IPS-15b (cell line): ENCODE results near the gene ARHGEF2.

Experiments used
- H3K27me3 ChIP-seq: one replicate; pipeline ENCODE4 v1.6.1; 2013; ENCODE audit warnings: low read length; ENCODE audit not compliant: control insufficient read depth, insufficient read depth
- H3K36me3 ChIP-seq: one replicate; pipeline ENCODE4 v1.6.1; 2013; ENCODE audit warnings: low read length; ENCODE audit not compliant: control insufficient read depth, insufficient read depth
- H3K4me1 ChIP-seq: one replicate; pipeline ENCODE4 v1.6.1; 2013; ENCODE audit warnings: mild to moderate bottlenecking, low read length; ENCODE audit not compliant: control insufficient read depth, insufficient read depth
- H3K4me3 ChIP-seq: one replicate; pipeline ENCODE4 v1.5.1; 2013; ENCODE audit warnings: low read depth, low read length
- H3K9ac ChIP-seq: one replicate; pipeline ENCODE4 v1.6.1; 2013; ENCODE audit warnings: low read depth, mild to moderate bottlenecking, low read length
- H3K9me3 ChIP-seq: one replicate; pipeline ENCODE4 v1.6.1; 2013; ENCODE audit warnings: mild to moderate bottlenecking, low read length; ENCODE audit not compliant: control insufficient read depth, insufficient read depth

The ARHGEF2 gene

DNA sequence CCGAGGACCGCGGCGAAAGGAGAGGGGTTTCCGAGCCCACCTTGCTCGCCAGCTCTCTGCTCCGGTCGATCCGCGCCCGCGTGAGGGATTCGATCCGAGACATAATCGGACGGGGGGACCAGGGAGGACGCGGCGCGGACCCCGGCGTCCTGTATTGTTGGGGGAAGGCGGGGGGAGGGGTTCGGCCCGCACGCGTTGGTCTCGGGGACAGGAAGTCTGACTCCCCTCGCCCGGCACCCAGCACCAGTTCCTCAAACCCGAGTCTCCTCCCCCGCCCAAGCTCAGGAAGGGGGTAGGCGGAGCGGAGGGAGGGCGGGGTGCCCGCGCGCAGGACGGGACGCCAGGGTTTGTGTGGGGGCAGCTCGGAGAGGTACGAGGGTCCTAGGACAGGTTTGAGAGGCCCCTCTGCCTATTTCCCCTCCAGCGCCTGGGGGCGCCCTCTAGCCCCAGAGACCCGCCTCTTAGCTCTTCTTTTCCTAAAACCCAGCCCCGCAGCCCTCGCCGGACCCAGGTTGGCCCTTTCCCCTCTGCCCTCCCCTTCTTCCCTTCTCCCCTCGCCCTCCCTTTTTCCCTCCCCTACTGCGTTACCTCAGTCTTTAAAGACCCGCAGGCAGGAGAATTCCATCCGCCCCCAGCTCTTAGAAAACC, at the start of gene ARHGEF2:
ARHGEF2 (minus strand) TSS at position 223 of the 648 bp plus-strand sequence; CDS start at position 103, 120 bp downstream.
- no peaks in the 10 kb centered on the region for H3K9me3 ChIP-seq
- H3K36me3 ChIP-seq, result no peaks in the 10 kb centered on the region
- peak within 1 kb of the TSS; percentile 90 for H3K9ac ChIP-seq
- H3K4me1 ChIP-seq, result peaks cover 42% of the 10 kb centered on the region
- H3K4me3 ChIP-seq, result peak within 1 kb of the TSS; percentile 89
- no peaks in the 10 kb centered on the region for H3K27me3 ChIP-seq

DNA sequence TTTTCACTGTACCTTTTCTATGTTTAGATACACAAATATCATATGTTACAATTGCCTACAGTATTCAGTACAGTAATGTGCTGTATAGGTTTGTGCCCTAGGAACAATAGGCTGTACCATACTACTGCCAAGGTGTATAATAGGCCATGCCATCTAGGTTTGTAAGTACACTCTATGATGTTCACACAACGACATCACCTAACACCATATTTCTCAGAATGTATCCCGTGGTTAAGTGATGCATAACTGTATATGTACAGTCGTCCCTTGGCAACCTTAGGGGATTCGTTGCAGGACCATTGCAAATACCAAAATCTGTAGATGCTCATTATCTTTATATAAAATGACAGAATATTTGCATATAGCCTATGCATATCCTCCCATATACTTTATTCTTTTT, 48.2 kb upstream of the ARHGEF2 start:
- Histone ChIP-seq H3K4me3 (no peak overlapping the region), H3K27me3 (peaks cover 9% of the 10 kb centered on the region), H3K9me3 (no peaks in the 10 kb centered on the region), H3K9ac (no peak overlapping the region), H3K36me3 (no peaks in the 10 kb centered on the region), H3K4me1 (peaks cover 2% of the 10 kb centered on the region)

DNA sequence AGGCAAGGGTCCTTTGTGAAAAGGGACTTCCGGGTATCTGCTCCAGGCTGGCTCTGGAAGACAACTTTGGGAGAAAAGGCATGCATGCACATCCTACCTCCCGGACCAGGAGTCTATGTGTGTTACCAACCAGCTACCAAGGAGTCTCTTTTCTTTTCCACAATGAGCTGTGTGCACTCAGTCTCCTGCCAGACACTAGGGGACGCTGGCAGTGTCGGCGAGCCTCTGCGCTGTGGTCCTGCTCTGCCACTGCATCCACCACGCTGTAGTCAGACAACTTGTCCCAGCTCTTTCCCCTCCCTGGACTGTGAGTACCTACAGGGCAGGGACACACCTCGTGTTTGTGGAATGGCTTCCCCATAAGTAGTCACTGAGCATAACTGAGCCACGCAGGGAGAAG, 47.5 kb upstream of the ARHGEF2 start:
- H3K27me3 ChIP-seq, result peaks cover 9% of the 10 kb centered on the region
- no peaks in the 10 kb centered on the region for H3K36me3 ChIP-seq
- H3K9ac ChIP-seq, result no peak overlapping the region
- H3K9me3 ChIP-seq, result no peaks in the 10 kb centered on the region
- H3K4me1 ChIP-seq, result peaks cover 2% of the 10 kb centered on the region
- H3K4me3 ChIP-seq, result no peak overlapping the region

DNA sequence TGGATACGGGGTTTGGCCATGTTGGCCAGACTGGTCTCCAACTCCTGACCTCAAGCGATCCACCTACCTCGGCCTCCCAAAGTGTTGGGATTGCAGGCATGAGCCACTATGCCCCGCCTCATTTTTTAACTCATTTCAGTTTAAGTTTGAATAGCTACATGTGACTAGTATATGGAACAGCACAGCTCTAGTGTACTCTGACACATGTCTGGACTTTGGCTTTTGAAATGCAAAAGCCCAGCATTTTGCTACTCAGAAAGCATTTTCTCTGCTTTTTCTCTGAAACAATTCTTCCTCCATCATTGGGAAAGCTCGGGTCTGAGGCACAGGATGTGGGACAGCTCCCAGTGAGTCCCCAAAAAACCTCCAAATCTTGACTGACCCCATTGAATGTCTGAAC, 46.5 kb upstream of the ARHGEF2 start:
- Histone ChIP-seq H3K4me3 (no peak overlapping the region), H3K9ac (no peak overlapping the region)

DNA sequence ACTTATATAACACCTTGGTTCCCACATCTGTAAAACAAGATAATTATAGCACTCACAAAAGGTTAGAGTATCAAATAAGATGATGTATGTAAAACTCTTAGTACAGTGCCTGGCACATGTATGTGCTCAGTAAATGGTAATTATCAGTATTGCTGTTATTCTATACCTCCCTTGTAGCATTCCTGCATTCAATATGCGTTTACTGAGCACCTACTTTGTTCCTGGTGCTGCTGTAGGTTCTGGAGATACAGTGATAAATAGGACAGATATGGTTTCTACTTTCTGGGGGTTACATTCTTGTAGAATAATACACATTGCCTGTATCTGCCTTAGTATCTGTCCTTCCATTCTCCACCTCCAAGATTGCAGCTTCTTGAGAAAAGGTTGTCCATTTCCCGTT, 43.6 kb upstream of the ARHGEF2 start:
- Histone ChIP-seq H3K4me3 (no peak overlapping the region), H3K36me3 (peaks cover 9% of the 10 kb centered on the region), H3K27me3 (peaks cover 9% of the 10 kb centered on the region), H3K4me1 (peaks cover 5% of the 10 kb centered on the region), H3K9ac (no peak overlapping the region), H3K9me3 (no peaks in the 10 kb centered on the region)

More for the DNA sequence above, 46.5 kb upstream of the ARHGEF2 start:
- H3K4me1 ChIP-seq, result peaks cover 5% of the 10 kb centered on the region
- no peaks in the 10 kb centered on the region for H3K36me3 ChIP-seq
- peaks cover 9% of the 10 kb centered on the region for H3K27me3 ChIP-seq
- H3K9me3 ChIP-seq, result no peaks in the 10 kb centered on the region

DNA sequence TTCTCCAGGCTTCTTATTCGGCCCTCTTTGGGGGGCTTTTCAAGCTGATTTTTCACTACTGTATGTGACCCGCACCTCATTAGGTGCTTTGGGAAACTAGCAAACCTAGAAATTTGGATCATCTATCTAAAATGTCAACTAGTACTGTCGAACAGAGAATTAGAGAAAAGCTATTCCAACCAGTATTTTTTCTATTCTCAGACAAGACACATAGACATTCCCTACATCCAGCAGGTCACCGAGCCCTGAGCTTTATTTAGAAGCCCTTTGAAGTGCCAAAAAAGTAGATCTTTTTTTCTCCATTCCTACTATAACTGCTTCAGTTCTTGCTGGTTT, 42.7 kb upstream of the ARHGEF2 start:
- Histone ChIP-seq H3K9ac (no peak overlapping the region), H3K9me3 (no peaks in the 10 kb centered on the region), H3K36me3 (peaks cover 9% of the 10 kb centered on the region), H3K4me3 (peak overlapping the region; percentile 89), H3K4me1 (peaks cover 4% of the 10 kb centered on the region), H3K27me3 (peaks cover 9% of the 10 kb centered on the region)

DNA sequence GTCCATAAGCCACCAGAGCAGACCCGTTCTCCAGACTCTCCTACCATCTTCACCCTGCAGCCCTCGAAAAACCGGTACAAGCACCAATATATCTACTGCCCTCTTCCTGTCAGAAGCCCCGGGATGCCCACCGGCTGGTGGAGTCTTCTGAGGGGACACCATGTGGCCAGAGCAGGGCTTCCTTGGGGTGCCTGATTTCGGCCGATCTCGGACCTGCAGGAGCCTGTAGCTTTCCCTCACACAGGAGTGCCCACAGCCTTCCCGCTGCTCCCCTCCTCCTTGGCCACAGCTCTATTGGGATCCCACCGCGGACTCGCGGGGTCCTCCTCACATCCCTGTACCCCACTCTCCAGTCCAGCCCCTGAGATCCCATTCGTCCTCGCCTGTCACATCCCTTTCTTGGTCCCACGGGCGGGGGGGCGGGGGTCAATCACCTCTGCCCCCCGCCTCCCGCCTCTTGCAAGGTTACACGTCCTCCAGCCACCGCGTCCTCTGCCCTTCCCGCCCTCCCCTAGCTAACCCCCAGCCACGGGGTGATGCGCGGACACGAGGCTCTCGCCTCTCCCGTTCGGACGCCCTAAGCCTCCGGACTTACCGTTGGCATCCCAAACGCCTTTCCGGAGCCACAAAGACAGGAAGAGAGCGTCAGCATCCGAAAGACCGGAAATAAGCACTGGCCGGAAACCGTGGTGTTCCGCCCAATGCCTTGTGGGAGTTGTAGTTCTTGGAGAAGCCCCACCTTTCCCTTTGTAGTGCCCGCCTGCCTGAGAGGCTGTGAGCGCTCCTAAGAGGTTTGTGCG, 42.1 kb upstream of the ARHGEF2 start, which contains the start of gene SSR2:
SSR2 (minus strand) TSS at position 659 of the 800 bp plus-strand sequence. CDS start 784 bp downstream, outside the sequence.
- peaks cover 3% of the 10 kb centered on the region for H3K4me1 ChIP-seq
- H3K27me3 ChIP-seq, result peaks cover 9% of the 10 kb centered on the region
- H3K4me3 ChIP-seq, result peak within 1 kb of the TSS; percentile 89
- peaks cover 9% of the 10 kb centered on the region for H3K36me3 ChIP-seq
- H3K9me3 ChIP-seq, result no peaks in the 10 kb centered on the region
- peak within 1 kb of the TSS; percentile 32 for H3K9ac ChIP-seq

DNA sequence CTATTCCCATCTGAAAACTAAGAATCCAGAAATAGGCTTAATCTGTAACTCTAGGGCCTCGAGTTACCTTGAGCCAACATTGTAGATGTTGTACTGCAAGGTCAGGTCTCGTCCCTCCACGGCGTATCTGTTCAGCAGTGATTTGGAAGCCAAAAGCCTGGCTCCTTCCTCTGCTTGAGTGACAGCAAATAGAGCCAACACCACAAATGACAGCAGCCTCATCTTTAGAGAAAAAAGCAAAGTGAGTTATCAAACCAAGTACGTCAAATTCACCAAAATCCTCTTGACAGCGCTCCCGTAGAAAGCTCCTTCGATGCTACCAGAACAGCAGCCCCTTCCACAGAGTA, 41.6 kb upstream of the ARHGEF2 start:
- peak overlapping the region; percentile 89 for H3K4me3 ChIP-seq
- H3K36me3 ChIP-seq, result peaks cover 11% of the 10 kb centered on the region

DNA sequence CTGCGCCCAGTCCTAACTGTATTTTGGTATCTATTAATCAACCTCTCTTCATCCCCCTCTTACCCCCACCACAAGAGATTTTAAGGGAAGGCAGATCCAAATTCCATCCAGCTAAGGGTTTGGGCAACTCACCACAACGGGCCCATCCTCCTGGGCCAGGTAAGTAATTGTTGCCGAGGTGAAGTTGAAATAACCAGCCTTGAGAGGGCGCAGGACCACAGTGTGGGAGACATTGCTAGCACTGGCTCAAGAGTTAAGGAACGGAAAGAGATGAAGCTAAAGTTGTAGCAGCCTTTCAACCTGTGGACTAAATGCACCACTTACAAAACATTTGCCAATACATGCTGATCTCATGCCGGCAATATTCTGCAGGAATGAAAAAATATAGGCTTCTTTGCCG, 36.5 kb upstream of the ARHGEF2 start:
- no peaks in the 10 kb centered on the region for H3K9me3 ChIP-seq
- no peaks in the 10 kb centered on the region for H3K4me1 ChIP-seq
- peaks cover 34% of the 10 kb centered on the region for H3K36me3 ChIP-seq
- no peaks in the 10 kb centered on the region for H3K27me3 ChIP-seq
- no peak overlapping the region for H3K9ac ChIP-seq
- H3K4me3 ChIP-seq, result no peak overlapping the region

More for the DNA sequence above, 41.6 kb upstream of the ARHGEF2 start:
- Histone ChIP-seq H3K27me3 (peaks cover 9% of the 10 kb centered on the region), H3K9me3 (no peaks in the 10 kb centered on the region), H3K9ac (peak overlapping the region; percentile 32), H3K4me1 (peaks cover 3% of the 10 kb centered on the region)

DNA sequence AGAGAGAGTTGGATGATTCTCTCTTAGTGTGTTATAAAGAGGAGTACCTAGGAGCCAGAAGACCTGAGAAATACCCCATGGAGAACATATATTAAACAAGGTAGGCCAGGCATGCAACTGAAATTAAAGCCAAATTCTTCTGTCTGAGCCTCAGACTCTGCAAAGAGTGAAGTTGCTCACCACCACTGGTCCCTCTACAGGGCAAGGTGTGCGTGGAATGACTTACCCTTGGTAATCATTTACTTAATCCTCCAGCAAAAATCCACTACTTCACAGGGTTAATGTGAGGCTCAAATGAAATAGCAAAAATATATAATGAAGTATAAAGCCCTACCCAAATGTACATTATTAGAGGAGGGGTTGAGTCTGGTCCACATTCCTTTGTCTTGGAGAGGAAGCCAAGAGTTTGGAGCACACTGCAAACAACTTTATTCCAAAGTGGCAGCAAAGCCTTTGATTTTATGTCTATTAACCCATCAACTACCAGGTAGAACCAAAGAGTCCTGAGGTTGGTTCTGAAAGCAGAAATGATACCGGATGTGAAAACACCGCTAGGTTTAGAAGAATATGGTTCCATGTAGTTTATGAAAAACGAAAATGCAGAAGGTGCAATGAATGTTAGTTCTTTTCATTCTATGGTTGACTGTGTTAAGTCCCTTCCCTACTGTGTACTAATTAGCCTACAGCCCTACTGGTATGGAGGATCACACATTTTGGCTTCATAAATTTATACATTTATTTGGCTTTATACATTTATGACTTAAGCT, 33.9 kb upstream of the ARHGEF2 start:
- Histone ChIP-seq H3K9ac (no peak overlapping the region), H3K36me3 (peaks cover 36% of the 10 kb centered on the region), H3K4me1 (no peaks in the 10 kb centered on the region), H3K9me3 (no peaks in the 10 kb centered on the region), H3K27me3 (no peaks in the 10 kb centered on the region), H3K4me3 (no peak overlapping the region)

DNA sequence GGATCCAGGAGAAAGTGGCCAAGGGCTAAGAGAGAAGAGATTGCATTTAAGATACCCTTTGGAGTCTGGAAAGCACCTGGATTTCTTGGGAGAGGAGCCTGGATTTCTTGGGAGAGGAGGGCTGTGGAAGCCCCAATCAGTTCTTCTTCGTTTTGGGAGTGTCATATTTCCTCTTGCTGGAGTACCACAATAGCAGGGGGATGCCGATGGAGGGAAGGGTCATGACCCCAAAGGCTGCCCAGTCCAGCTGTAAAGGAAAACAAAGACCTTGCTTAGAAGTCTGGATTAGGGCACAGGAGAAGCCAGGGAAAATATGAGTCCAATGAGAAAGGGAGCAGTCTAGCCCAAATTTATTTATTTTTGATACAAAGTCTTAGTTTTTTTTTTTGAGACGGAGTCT, 31.1 kb upstream of the ARHGEF2 start:
- H3K9me3 ChIP-seq, result no peaks in the 10 kb centered on the region
- no peaks in the 10 kb centered on the region for H3K4me1 ChIP-seq
- H3K27me3 ChIP-seq, result no peaks in the 10 kb centered on the region
- no peak overlapping the region for H3K4me3 ChIP-seq
- H3K36me3 ChIP-seq, result peaks cover 31% of the 10 kb centered on the region
- H3K9ac ChIP-seq, result no peak overlapping the region
